ENCODE results near the gene ST13.

- TF ChIP-seq NFIC (IDR thresholded peaks at IDR 0.05) (no peak), TAF1 (IDR thresholded peaks at IDR 0.05; ENCODE audit: low read depth) (no peak)
Measured at GRCh38 chr22:40844951-40845350, 11.5 kb downstream of the ST13 start.

Measured in Ishikawa (cell line).